ENCODE measurements around the gene PLA2G2C. TPM values are rescaled to one million over a fixed set of nuclear protein-coding genes. Genes with fewer than 3 reads are reported as not detected.
A peak's percentile ranks its signal among the peaks of the same experiment; 100 is the strongest.
"Not testable (repeated sequence)": the region's sequence is repeated elsewhere in the genome, so short reads cannot be mapped to it uniquely, and the experiment has no call there.

Gene PLA2G2C
- total RNA-seq: under 1 TPM; 0.43 to 0.44 TPM

GRCh38 chr1:20185834-20186782 lies at the start of gene PLA2G2C, which contains the start of gene UBXN10:
Gene PLA2G2C (minus strand): TSS chr1:20186518. CDS start chr1:20177363, 9,155 bp downstream.
Gene UBXN10 (plus strand): TSS chr1:20186096. CDS start chr1:20190562, 4,466 bp downstream.
- ChIA-PET POLR2A (no interaction called here), CTCF (interaction anchor here (2.3 kb wide), 1 partner anchor 10 kb away, joined by 18 read pairs; no protein-coding TSS in a partner anchor)
- H3K36me3 Mint-ChIP-seq: no peaks in the 10 kb centered on the region

GRCh38 chr1:20234788-20235535 lies 48.6 kb upstream of the PLA2G2C start:
- H3K4me1 Mint-ChIP-seq (ENCODE audit: low read depth): no peaks in the 10 kb centered on the region
- no peak overlapping the region for H3K4me3 Mint-ChIP-seq
- no peaks in the 10 kb centered on the region for H3K9me3 Mint-ChIP-seq
- H3K36me3 Mint-ChIP-seq: no peaks in the 10 kb centered on the region
- intact Hi-C loops (cut with micrococcal nuclease): loop anchor here (5.0 kb wide), 1 partner anchor 87 kb away; no protein-coding TSS in a partner anchor
- no peak for DNase-seq
- POLR2A ChIA-PET: interaction anchor here (0.7 kb wide), 1 partner anchor 19 kb away, joined by 3 read pairs; no protein-coding TSS in a partner anchor
- peaks cover 37% of the 10 kb centered on the region for H3K27me3 Mint-ChIP-seq
- H3K27ac Mint-ChIP-seq: no peak overlapping the region
- CTCF ChIA-PET: interaction anchor here (1.0 to 2.7 kb wide), 4 partner anchors 22 to 259 kb away, joined by 3 to 13 read pairs (median 4); no protein-coding TSS in a partner anchor

More at GRCh38 chr1:20185834-20186782, at the start of gene PLA2G2C, which contains the start of gene UBXN10:
- Mint-ChIP-seq H3K4me3 (peak within 1 kb of the TSS; percentile 77), H3K4me1 (ENCODE audit: low read depth) (peaks cover 41% of the 10 kb centered on the region), H3K27me3 (peaks cover 21% of the 10 kb centered on the region), H3K27ac (peak within 1 kb of the TSS; percentile 74), H3K9me3 (no peaks in the 10 kb centered on the region)
- DNase-seq: peak; percentile 88
- intact Hi-C loops (cut with micrococcal nuclease): loop anchor here (1.0 to 5.0 kb wide), 4 partner anchors 15 to 136 kb away; no protein-coding TSS in a partner anchor

GRCh38 chr1:20233866-20234265 lies 47.5 kb upstream of the PLA2G2C start:
- H3K36me3 Mint-ChIP-seq: no peaks in the 10 kb centered on the region
- ChIA-PET CTCF (interaction anchor here (1.0 to 2.7 kb wide), 5 partner anchors 8 to 261 kb away, joined by 3 to 13 read pairs (median 3); no protein-coding TSS in a partner anchor), POLR2A (no interaction called here)
- H3K27ac Mint-ChIP-seq: no peak overlapping the region
- intact Hi-C loops (cut with micrococcal nuclease): loop anchor here (5.0 kb wide), 1 partner anchor 88 kb away; no protein-coding TSS in a partner anchor
- peaks cover 37% of the 10 kb centered on the region for H3K27me3 Mint-ChIP-seq
- H3K4me3 Mint-ChIP-seq: no peak overlapping the region
- no peaks in the 10 kb centered on the region for H3K4me1 Mint-ChIP-seq (ENCODE audit: low read depth)
- no peak for DNase-seq
- H3K9me3 Mint-ChIP-seq: no peaks in the 10 kb centered on the region

GRCh38 chr1:20233394-20233793 lies 47.1 kb upstream of the PLA2G2C start:
- H3K36me3 Mint-ChIP-seq: no peaks in the 10 kb centered on the region
- intact Hi-C loops (cut with micrococcal nuclease): loop anchor here (5.0 kb wide), 1 partner anchor 89 kb away; no protein-coding TSS in a partner anchor
- no peak overlapping the region for H3K4me3 Mint-ChIP-seq
- ChIA-PET CTCF (interaction anchor here (0.7 to 2.7 kb wide), 5 partner anchors 9 to 261 kb away, joined by 3 to 13 read pairs (median 3); no protein-coding TSS in a partner anchor), POLR2A (no interaction called here)
- peaks cover 41% of the 10 kb centered on the region for H3K27me3 Mint-ChIP-seq
- no peaks in the 10 kb centered on the region for H3K9me3 Mint-ChIP-seq
- DNase-seq: no peak
- H3K27ac Mint-ChIP-seq: no peak overlapping the region
- no peaks in the 10 kb centered on the region for H3K4me1 Mint-ChIP-seq (ENCODE audit: low read depth)

- DNase-seq; H3K9me3 Mint-ChIP-seq; H3K4me3 Mint-ChIP-seq; H3K36me3 Mint-ChIP-seq; H3K4me1 Mint-ChIP-seq (ENCODE audit: low read depth); POLR2A ChIA-PET; H3K27ac Mint-ChIP-seq: not testable (repeated sequence)
- intact Hi-C loops (cut with micrococcal nuclease): loop anchor here (5.0 kb wide), 1 partner anchor 90 kb away; no protein-coding TSS in a partner anchor
- peaks cover 48% of the 10 kb centered on the region for H3K27me3 Mint-ChIP-seq
- CTCF ChIA-PET: interaction anchor here (0.6 to 2.7 kb wide), 4 partner anchors 17 to 262 kb away, joined by 3 to 13 read pairs (median 4); no protein-coding TSS in a partner anchor
Observed at GRCh38 chr1:20232564-20232963, 46.2 kb upstream of the PLA2G2C start.

- no peak for DNase-seq
- no peak overlapping the region for H3K4me3 Mint-ChIP-seq
- intact Hi-C loops (cut with micrococcal nuclease): no loop called here
- H3K4me1 Mint-ChIP-seq (ENCODE audit: low read depth): no peaks in the 10 kb centered on the region
- ChIA-PET CTCF (interaction anchor here (1.2 kb wide), 1 partner anchor 13 kb away, joined by 4 read pairs; no protein-coding TSS in a partner anchor), POLR2A (no interaction called here)
- H3K36me3 Mint-ChIP-seq: no peaks in the 10 kb centered on the region
- no peak overlapping the region for H3K27ac Mint-ChIP-seq
- no peaks in the 10 kb centered on the region for H3K9me3 Mint-ChIP-seq
- H3K27me3 Mint-ChIP-seq: peaks cover 54% of the 10 kb centered on the region
Observed at GRCh38 chr1:20229171-20229570, 42.9 kb upstream of the PLA2G2C start.

- Mint-ChIP-seq H3K27me3 (peaks cover 52% of the 10 kb centered on the region), H3K4me3 (no peak overlapping the region), H3K36me3 (no peaks in the 10 kb centered on the region), H3K9me3 (no peaks in the 10 kb centered on the region), H3K27ac (no peak overlapping the region), H3K4me1 (ENCODE audit: low read depth) (no peaks in the 10 kb centered on the region)
- ChIA-PET POLR2A (no interaction called here), CTCF (interaction anchor here (1.1 to 1.5 kb wide), 3 partner anchors 11 to 15 kb away, joined by 3 to 9 read pairs (median 4); no protein-coding TSS in a partner anchor)
- intact Hi-C loops (cut with micrococcal nuclease): no loop called here
- no peak for DNase-seq
Observed at GRCh38 chr1:20228314-20228825, 42.1 kb upstream of the PLA2G2C start.

GRCh38 chr1:20227704-20228103 lies 41.4 kb upstream of the PLA2G2C start:
- Mint-ChIP-seq H3K27ac (no peak overlapping the region), H3K9me3 (no peaks in the 10 kb centered on the region), H3K27me3 (peaks cover 52% of the 10 kb centered on the region), H3K4me1 (ENCODE audit: low read depth) (no peaks in the 10 kb centered on the region), H3K36me3 (no peaks in the 10 kb centered on the region), H3K4me3 (no peak overlapping the region)
- DNase-seq: no peak
- intact Hi-C loops (cut with micrococcal nuclease): no loop called here
- POLR2A ChIA-PET: no interaction called here
- CTCF ChIA-PET: interaction anchor here (1.1 to 1.5 kb wide), 2 partner anchors 11 to 15 kb away, joined by 3 to 9 read pairs; no protein-coding TSS in a partner anchor

GRCh38 chr1:20224546-20224945 lies 38.2 kb upstream of the PLA2G2C start:
- H3K27me3 Mint-ChIP-seq: peaks cover 46% of the 10 kb centered on the region
- POLR2A ChIA-PET: no interaction called here

GRCh38 chr1:20223551-20224419 lies 37.5 kb upstream of the PLA2G2C start:
- peaks cover 45% of the 10 kb centered on the region for H3K27me3 Mint-ChIP-seq
- no peak overlapping the region for H3K4me3 Mint-ChIP-seq
- DNase-seq: no peak
- H3K9me3 Mint-ChIP-seq: no peaks in the 10 kb centered on the region
- H3K36me3 Mint-ChIP-seq: no peaks in the 10 kb centered on the region
- H3K27ac Mint-ChIP-seq: no peak overlapping the region
- CTCF ChIA-PET: interaction anchor here (2.4 kb wide), 1 partner anchor 11 kb away, joined by 7 read pairs; no protein-coding TSS in a partner anchor
- intact Hi-C loops (cut with micrococcal nuclease): no loop called here
- POLR2A ChIA-PET: no interaction called here
- H3K4me1 Mint-ChIP-seq (ENCODE audit: low read depth): no peaks in the 10 kb centered on the region

More at GRCh38 chr1:20224546-20224945, 38.2 kb upstream of the PLA2G2C start:
- no peak overlapping the region for H3K4me3 Mint-ChIP-seq
- no peaks in the 10 kb centered on the region for H3K4me1 Mint-ChIP-seq (ENCODE audit: low read depth)
- H3K36me3 Mint-ChIP-seq: no peaks in the 10 kb centered on the region
- no peaks in the 10 kb centered on the region for H3K9me3 Mint-ChIP-seq
- H3K27ac Mint-ChIP-seq: no peak overlapping the region
- DNase-seq: no peak
- CTCF ChIA-PET: interaction anchor here (2.4 kb wide), 1 partner anchor 12 kb away, joined by 7 read pairs; no protein-coding TSS in a partner anchor
- intact Hi-C loops (cut with micrococcal nuclease): no loop called here

Data from activated CD4-positive, alpha-beta memory T cell treated with anti-CD3 and anti-CD28 coated beads for 36 hours (primary cell).